SK-MEL-5 (cell line): Measurements from ENCODE around the gene CEP89. TPM values are rescaled to one million over a fixed set of nuclear protein-coding genes. Genes with fewer than 3 reads are reported as not detected.
"Not testable (repeated sequence)": the region's sequence is repeated elsewhere in the genome, so short reads cannot be mapped to it uniquely, and the experiment has no call there.

Source experiments
- DNase-seq: peaks from one replicate; pipeline ENCODE4 v3.0.0-alpha.2; 2016; ENCODE audit warnings: low read depth, low spot score
- in situ Hi-C: cut with HindIII; loops from 2 replicates; pipeline ENCODE4 v1.10.0; 2016; ENCODE audit warnings: low sequenced_read_pairs, high pct_unique_total_duplicates, low pct_unique_long_range_greater_than_20kb
- polyA plus RNA-seq, 2 experiments: library from polyadenylated mRNA; depleted of rRNA; stranded (reverse); fragments of >200 nt; gene quantifications; 2 replicates each; pipeline ENCODE4 v1.2.3, GENCODE V29; 2015
- total RNA-seq: library from RNA; depleted of rRNA; stranded (reverse); fragments of >200 nt; shearing (Covaris generic); gene quantifications from 2 replicates; pipeline ENCODE4 v1.2.3, GENCODE V29; 2014; rRNA removed

Gene CEP89
- total RNA-seq = 4.8 and 7.3 TPM in 2 replicates
- 9.8 and 11.0 TPM in 2 replicates for polyA plus RNA-seq (2015; cell fraction: cytosol; rRNA removed)
- polyA plus RNA-seq (2015; cell fraction: nucleus; rRNA removed) = 28.2 and 30.8 TPM in 2 replicates

DNA sequence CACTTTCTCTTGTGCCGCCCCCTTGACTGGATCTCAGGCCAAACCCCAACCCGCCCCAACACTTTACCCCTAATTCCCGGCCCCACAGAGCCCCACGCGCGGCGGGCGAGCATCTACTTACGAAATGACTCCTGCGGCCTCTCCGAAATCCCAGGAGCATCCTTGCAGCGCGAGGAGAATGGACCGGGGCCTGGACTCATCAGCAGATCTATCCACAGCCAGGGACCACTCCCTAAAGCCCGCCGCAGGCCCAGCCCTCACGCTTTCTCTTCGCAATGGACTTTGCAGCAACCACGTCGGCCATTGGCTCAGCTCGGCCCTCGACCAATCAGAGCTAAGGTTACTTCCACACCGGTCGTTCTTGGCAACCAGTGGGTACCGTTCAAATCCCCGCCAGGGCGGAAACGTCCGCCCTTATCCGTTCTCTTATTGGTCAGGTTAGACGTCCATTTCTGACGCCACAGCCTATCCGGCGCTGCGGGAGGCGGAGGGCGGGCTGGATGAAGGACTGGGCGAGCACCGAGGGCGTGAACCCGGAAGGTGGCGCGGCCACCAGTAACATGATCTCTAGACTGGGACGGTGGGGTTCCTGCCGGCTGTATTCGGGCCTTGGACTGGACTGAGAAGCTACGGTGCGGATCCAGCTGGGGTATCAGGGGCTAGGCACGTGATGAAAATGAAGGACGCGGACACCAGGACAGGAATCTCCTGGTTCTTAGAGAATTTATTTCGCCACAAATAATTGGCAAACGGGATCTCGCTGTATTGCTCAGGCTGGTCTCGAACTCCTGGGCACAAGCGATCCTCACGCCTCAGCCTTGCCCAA, at the start of gene CEP89, which contains the start of gene FAAP24:
Gene CEP89 (minus strand): TSS at position 244 of the 826 bp plus-strand sequence. CDS start 84 bp downstream, at position 160.
Gene FAAP24 (plus strand): TSS at position 528 of the 826 bp plus-strand sequence. CDS start 955 bp downstream, outside the sequence.
- DNase-seq = peak; percentile 98
- in situ Hi-C loops = no loop called here

- DNase-seq, in situ Hi-C loops: not testable (repeated sequence)
Measured at GRCh38 chr19:33010891-33011290, 39.1 kb upstream of the CEP89 start.

- DNase-seq = no peak
- in situ Hi-C loops = no loop called here
Measured at GRCh38 chr19:33008738-33009137, 37.0 kb upstream of the CEP89 start.

- in situ Hi-C loops = no loop called here
- no peak for DNase-seq
Measured at GRCh38 chr19:33005440-33005839, 33.7 kb upstream of the CEP89 start.

DNA sequence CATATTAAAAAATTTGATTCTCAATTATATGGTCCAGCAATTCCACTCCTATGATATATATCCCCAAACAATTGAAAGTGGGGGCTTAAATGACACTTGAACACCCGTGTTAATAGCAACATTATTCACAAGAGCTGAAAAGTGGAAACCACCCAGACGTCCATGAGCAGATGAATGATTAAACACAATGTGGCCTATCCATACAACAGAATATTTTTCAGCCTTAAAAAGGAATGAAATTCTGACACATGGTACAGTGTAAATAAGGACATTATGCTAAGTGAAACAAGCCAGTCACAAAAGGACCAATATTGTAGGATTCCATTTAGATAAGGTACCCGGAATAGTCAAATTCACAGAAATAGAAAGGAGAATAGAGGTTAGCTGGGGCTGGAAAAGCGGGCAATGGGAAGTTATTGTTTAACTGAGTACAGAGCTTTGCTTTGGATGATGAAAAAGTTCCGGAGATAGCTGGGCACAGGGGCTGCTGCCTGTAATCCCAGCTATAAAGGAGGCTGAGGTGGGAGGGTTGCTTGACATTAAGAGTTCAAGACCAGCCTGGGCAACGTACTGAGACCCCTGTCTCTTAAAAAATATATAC, 31.8 kb upstream of the CEP89 start:
- DNase-seq, in situ Hi-C loops: not testable (repeated sequence)

DNA sequence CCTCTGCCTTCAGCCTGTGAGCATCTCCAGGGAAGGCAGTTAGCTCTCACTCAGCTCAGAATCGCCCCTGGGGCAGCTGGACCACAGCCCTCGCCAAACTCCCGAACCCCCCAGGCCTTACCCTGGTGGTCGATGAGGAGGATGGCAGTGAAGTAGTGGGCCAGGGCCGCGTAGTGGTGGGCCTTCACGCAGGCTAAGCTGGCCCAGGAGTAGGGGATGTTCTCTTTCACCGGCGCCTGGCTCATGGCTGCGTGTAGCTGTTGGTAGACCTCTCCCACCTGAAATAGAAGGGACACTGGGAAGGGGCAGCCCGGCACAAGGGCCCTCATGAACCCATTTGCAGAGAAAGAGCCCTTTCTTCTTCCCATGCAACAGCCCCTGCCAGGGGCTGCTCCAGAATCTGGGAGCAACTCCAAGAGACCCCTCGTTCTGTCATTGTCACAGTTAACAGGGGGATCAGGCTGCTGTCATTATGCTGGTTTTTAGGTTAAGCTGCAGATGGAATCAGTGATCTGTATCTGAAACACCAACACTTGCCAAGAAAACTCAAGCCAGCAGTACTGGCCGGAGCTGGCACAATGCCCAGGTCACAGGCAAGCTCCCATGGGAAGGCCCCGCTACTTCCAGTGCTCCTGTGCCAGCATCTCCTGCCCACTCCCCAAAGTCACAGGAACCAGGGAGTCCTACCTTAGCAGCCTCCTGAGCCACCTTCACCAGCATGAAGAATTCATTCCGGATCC, 30.5 kb upstream of the CEP89 start:
- in situ Hi-C loops, DNase-seq: not testable (repeated sequence)

GRCh38 chr19:33000910-33001309, 29.2 kb upstream of the CEP89 start:
- DNase-seq = no peak
- in situ Hi-C loops = no loop called here

DNA sequence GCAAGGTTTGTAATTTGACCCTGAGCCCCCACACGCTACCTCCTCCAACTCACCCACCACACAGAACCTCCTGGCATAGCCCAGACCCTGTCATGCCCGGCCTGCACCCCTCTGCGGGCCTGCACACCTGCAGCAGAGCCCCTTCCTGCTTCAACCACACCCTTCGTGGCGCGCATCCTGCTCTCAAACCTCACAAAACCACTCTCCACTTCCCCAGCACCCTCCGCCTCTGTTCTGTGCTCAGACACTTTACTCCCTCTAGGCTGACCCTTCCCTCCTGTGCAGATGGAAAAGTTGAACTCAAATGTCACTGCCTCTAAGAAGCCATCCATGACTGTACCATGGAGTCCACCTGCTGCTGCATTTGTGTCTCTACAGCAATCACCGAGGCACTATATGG, 28.8 kb upstream of the CEP89 start:
- DNase-seq = no peak
- in situ Hi-C loops = no loop called here

- in situ Hi-C loops = no loop called here
Measured at GRCh38 chr19:32998722-32999121, 27.0 kb upstream of the CEP89 start.

GRCh38 chr19:32997716-32998355, 26.1 kb upstream of the CEP89 start:
- in situ Hi-C loops = no loop called here
- DNase-seq = no peak

More at GRCh38 chr19:32998722-32999121, 27.0 kb upstream of the CEP89 start:
- DNase-seq = no peak

DNA sequence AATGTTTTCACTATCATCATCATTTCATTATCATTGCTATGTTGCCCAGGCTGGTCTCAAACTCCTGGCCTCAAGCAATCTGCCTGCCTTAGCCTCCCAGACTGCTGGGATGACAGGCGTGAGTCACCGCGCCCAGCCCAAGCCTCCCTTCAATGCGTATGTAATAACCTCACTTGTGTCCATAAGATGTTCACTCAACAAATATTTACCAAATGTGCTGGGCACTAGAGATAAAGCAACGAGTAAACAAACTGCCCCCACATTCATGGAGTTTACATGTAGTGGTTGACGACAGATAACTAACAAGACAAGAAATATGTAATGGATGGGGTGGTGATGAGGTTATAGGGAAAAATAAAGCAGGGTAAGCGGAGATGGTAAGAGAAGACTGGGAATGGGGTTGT, 25.3 kb upstream of the CEP89 start:
- in situ Hi-C loops = not testable (repeated sequence)

DNA sequence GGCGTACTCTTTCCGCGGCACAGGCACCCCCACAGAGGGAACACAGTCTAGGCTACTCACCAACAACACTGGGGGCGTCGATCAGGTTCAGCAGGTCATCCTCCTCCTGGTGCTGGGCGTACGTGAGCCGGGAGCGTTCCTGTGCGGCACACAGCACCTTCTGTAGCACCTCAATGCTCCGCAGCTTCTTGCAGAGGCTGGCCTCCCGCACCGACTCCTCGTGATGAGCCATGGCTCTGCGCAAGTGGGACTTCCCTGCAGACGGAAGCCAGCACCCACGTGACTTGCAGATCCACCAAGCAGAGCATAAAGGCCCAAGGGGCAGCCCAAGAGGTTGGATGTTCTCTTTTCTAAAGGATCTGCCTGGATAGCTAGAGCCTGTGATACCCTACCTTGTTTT, 24.2 kb upstream of the CEP89 start:
- in situ Hi-C loops, DNase-seq: not testable (repeated sequence)

More for the DNA sequence above, 25.3 kb upstream of the CEP89 start:
- not testable (repeated sequence) for DNase-seq

GRCh38 chr19:32988724-32989123, 17.0 kb upstream of the CEP89 start:
- in situ Hi-C loops = no loop called here

DNA sequence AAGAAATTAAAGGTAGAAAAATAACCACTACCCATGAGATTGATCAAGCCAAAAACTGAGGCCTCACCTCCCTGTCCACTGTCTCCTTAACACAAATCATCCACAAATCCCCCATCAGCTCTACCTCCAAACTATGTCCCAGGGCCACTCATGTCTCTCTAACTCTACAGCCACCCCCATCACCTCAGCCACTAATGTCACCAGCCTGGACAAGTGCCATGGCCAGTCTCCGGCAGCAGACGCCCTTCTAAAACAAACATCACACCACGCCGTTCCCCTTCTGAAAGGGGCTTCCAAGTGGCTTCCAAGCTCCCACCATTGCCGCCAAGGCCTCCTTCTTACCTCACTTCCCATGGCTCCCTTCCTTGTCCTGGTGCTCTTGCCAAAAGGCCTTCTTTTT, 16.5 kb upstream of the CEP89 start:
- DNase-seq, in situ Hi-C loops: not testable (repeated sequence)

More at GRCh38 chr19:32988724-32989123, 17.0 kb upstream of the CEP89 start:
- DNase-seq = no peak

DNA sequence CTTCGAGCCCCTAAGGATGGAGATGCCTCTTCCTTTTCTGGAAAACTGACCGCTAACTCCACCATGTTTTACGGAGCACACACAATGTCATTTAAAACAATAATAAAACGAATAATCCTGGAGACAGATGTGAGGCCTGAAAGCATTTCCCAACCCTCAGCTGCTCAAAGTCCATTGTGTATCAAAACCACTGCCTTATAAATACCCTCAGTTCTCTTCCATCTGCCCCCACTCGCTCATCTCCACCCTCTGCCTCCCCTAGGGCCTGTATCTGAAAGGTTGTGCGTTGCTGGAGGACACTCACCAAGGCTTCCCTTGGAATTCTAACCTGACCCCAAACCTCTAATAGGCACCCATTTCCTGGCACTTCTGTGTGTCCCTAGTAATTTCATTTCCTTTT, 10.7 kb upstream of the CEP89 start:
- DNase-seq, in situ Hi-C loops: not testable (repeated sequence)

DNA sequence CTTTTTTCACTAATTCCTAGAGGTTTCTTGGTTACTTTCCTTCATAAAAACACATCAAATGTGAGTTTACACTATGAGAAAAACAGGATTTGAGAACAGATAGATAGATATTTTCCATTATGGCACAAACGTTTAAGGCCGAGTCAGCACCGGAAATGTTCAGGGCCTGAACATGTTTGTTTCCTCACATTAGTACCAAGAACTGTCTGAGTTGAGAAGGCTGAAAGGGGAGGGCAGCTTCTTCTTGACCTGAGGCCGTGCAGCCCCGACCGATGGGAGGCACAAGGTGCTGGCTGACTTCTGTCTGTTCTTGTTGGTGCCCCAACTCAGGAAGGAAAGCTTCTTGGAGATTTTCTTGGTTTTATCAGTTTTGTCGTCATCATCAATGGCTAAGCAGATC, 8.0 kb upstream of the CEP89 start:
- DNase-seq, in situ Hi-C loops: not testable (repeated sequence)

GRCh38 chr19:32977813-32978212, 6.1 kb upstream of the CEP89 start:
- in situ Hi-C loops = not testable (repeated sequence)

More at GRCh38 chr19:32977813-32978212, 6.1 kb upstream of the CEP89 start:
- not testable (repeated sequence) for DNase-seq
